Upper lobe of right lung (tissue), 1 donor: ENCODE data around the gene FUBP3. TPM values are rescaled to one million over a fixed set of nuclear protein-coding genes. Genes with fewer than 3 reads are reported as not detected.
A peak's percentile ranks its signal among the peaks of the same experiment; 100 is the strongest.

Experiments
- ATAC-seq: fragments of 200-7000 bp; cut with Tn5 transposase; one replicate; pipeline ENCODE4 v1.9.1; 2020; ENCODE audit warnings: mild to moderate bottlenecking, moderate library complexity
- DNase-seq: peaks from one replicate; pipeline ENCODE4 v3.0.0-alpha.2; 2020
- H3K27ac ChIP-seq: fragments of 200-600 bp; one replicate; pipeline ENCODE4 v1.8.0; 2022
- H3K27me3 ChIP-seq: fragments of 200-600 bp; one replicate; pipeline ENCODE4 v1.8.0; 2022; ENCODE audit warnings: mild to moderate bottlenecking
- H3K36me3 ChIP-seq: fragments of 200-600 bp; one replicate; pipeline ENCODE4 v1.8.0; 2022
- H3K4me1 ChIP-seq: fragments of 200-600 bp; one replicate; pipeline ENCODE4 v1.8.0; 2022
- H3K4me3 ChIP-seq: fragments of 200-600 bp; one replicate; pipeline ENCODE4 v1.8.0; 2022; ENCODE audit warnings: mild to moderate bottlenecking
- H3K9me3 ChIP-seq: fragments of 200-600 bp; one replicate; pipeline ENCODE4 v1.8.0; 2022
- intact Hi-C: fragments of 100-400 bp; cut with DNase I; formaldehyde crosslinking; loops from one replicate; pipeline ENCODE4 v1.11.0; 2022
- total RNA-seq: library from RNA; stranded (reverse); fragmentation: NEBNext Ultra II Directional; extraction: Animal tissue kit (Norgen Biotek cat#: 25700); gene quantifications from one replicate; pipeline ENCODE4 v1.2.1, GENCODE V29; 2021
- TF ChIP-seq, protein P1 (sequence below): fragments of 200-600 bp; IDR thresholded peaks from one replicate; pipeline ENCODE4 v1.8.0; 2022; ENCODE audit warnings: antibody characterized with exemption
- donor health status: DM: no; HTN: yes; CAD: no; lungs with severe emphysema.

The FUBP3 gene
- total RNA-seq, 1 donor from 2014 or later: 39.7 TPM

DNA sequence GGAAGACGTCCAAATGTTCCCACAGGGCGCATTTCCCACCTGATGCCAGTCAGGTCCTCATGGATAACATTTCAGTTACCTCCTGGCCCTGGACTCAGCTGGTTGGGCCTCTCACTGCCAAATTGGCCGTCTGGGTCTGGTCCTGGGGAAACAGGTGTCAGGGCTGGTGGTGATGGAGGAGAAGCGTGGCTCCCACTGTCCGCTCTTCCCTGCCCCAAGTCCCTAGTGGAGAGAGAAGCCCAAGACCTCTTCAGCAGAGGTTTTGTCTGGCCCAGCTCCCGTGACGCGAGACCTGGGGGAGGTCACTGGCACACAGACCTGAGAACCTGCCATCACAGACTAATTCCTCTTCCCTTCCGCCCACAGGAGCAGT is 57.3 kb downstream of the FUBP3 start:
- no peaks in the 10 kb centered on the region for H3K9me3 ChIP-seq
- H3K4me3 ChIP-seq: no peak overlapping the region
- peak; percentile 53 for DNase-seq
- intact Hi-C loops: no loop called here
- TF ChIP-seq, protein P1, sequence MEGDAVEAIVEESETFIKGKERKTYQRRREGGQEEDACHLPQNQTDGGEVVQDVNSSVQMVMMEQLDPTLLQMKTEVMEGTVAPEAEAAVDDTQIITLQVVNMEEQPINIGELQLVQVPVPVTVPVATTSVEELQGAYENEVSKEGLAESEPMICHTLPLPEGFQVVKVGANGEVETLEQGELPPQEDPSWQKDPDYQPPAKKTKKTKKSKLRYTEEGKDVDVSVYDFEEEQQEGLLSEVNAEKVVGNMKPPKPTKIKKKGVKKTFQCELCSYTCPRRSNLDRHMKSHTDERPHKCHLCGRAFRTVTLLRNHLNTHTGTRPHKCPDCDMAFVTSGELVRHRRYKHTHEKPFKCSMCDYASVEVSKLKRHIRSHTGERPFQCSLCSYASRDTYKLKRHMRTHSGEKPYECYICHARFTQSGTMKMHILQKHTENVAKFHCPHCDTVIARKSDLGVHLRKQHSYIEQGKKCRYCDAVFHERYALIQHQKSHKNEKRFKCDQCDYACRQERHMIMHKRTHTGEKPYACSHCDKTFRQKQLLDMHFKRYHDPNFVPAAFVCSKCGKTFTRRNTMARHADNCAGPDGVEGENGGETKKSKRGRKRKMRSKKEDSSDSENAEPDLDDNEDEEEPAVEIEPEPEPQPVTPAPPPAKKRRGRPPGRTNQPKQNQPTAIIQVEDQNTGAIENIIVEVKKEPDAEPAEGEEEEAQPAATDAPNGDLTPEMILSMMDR: no peak
- no peaks in the 10 kb centered on the region for H3K27me3 ChIP-seq
- H3K36me3 ChIP-seq: peaks cover 67% of the 10 kb centered on the region
- no peaks in the 10 kb centered on the region for H3K4me1 ChIP-seq
- no peak overlapping the region for H3K27ac ChIP-seq
- ATAC-seq: no peak

GRCh38 chr9:130638284-130639123 is 59.1 kb downstream of the FUBP3 start:
- no peak for ATAC-seq
- no peaks in the 10 kb centered on the region for H3K9me3 ChIP-seq
- H3K4me3 ChIP-seq: no peak overlapping the region
- no peaks in the 10 kb centered on the region for H3K4me1 ChIP-seq
- TF ChIP-seq, protein P1: no peak
- peaks cover 48% of the 10 kb centered on the region for H3K36me3 ChIP-seq
- no peaks in the 10 kb centered on the region for H3K27me3 ChIP-seq
- no peak overlapping the region for H3K27ac ChIP-seq
- intact Hi-C loops: no loop called here
- peak; percentile 51 for DNase-seq

DNA sequence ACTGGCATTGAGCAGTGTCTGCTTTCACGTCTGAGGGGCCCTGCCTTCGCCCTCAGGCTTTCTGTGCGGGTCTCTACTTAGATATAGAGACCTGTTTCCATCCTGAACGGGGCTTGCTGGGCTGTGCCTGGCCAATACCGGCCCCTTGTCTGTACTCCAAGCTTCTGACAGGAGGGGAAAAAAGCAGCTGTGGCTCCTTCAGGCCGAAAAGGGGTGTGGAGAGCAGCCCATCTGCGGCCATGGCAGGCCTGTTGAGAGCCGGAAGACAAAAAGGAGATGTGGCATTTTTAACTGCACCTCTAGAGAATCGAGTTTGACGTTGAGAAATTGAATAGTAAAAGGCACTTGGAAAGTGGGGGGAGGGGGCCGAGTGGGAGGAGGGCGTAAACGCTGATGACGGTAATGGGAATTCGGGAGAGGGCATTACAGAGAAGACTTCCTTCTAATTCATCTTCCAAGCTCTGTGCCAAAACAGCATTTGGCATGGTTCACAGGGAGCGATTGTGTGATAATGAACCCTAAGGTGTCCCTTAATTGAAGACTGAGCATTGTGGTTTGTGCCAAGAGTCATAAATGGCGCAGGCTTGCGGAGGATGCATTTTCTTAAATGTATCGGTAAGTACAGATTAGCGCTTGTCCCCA is 59.9 kb downstream of the FUBP3 start:
- Histone ChIP-seq H3K4me1 (no peaks in the 10 kb centered on the region), H3K27ac (no peak overlapping the region), H3K36me3 (peaks cover 41% of the 10 kb centered on the region), H3K27me3 (no peaks in the 10 kb centered on the region), H3K9me3 (no peaks in the 10 kb centered on the region), H3K4me3 (no peak overlapping the region)
- no peak for ATAC-seq
- intact Hi-C loops: no loop called here
- TF ChIP-seq, protein P1: no peak
- DNase-seq: peak; percentile 49

DNA sequence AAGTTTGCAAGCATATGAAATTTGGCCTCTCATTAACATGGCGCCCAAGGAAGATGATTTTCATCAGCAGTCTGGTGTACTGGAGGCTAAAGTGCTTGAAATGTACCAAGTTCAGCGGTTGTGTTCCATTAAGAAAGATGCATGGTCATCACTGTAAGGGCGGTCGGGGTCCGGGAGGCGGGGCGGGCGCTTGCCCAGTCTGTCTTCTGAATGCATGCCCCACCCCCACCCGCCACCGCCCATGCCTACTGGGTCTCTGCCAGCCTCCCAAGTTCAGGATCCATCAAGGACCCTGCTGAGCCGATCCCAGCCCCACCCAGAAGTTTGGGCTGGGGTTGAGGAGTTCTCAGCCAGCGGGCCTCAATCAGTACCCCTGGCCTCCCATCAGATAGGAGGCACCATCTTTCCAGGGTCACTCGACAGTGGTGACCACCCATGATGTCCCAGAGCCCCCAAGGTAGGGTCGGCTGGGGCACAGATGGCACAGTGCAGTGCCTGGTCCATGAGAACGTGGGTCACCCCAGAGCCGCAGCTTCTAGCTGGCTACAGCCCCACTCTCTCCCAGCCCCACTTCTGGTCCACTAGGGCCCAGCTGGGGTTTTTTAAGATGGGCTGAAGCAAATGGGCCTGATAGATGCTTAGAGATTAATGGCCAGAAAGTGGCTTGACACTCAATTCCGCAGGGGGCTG is 60.6 kb downstream of the FUBP3 start:
- H3K4me1 ChIP-seq: no peaks in the 10 kb centered on the region
- TF ChIP-seq, protein P1: no peak
- intact Hi-C loops: no loop called here
- H3K27ac ChIP-seq: no peak overlapping the region
- ATAC-seq: no peak
- no peaks in the 10 kb centered on the region for H3K27me3 ChIP-seq
- no peaks in the 10 kb centered on the region for H3K9me3 ChIP-seq
- peak; percentile 60 for DNase-seq
- peaks cover 33% of the 10 kb centered on the region for H3K36me3 ChIP-seq
- H3K4me3 ChIP-seq: no peak overlapping the region

- DNase-seq (no peak), ATAC-seq (no peak)
- no peaks in the 10 kb centered on the region for H3K9me3 ChIP-seq
- no peak overlapping the region for H3K27ac ChIP-seq
- TF ChIP-seq, protein P1: no peak
- H3K27me3 ChIP-seq: no peaks in the 10 kb centered on the region
- H3K36me3 ChIP-seq: peaks cover 27% of the 10 kb centered on the region
- intact Hi-C loops: no loop called here
- H3K4me1 ChIP-seq: no peaks in the 10 kb centered on the region
- H3K4me3 ChIP-seq: no peak overlapping the region
These were observed 61.3 kb downstream of the FUBP3 start for GRCh38 chr9:130640681-130641080.
